HG02610 (cell line): ENCODE data around the gene SUSD2.

Source experiments
- ATAC-seq: cut with Tn5 transposase; IDR thresholded peaks from one replicate; pipeline ENCODE4 v1.9.1; 2021; ENCODE audit warnings: mild to moderate bottlenecking, moderate library complexity; ENCODE audit not compliant: unreplicated experiment

SUSD2 gene

GRCh38 chr22:24153353-24153752, 27.9 kb upstream of the SUSD2 start:
- ATAC-seq: no peak

DNA sequence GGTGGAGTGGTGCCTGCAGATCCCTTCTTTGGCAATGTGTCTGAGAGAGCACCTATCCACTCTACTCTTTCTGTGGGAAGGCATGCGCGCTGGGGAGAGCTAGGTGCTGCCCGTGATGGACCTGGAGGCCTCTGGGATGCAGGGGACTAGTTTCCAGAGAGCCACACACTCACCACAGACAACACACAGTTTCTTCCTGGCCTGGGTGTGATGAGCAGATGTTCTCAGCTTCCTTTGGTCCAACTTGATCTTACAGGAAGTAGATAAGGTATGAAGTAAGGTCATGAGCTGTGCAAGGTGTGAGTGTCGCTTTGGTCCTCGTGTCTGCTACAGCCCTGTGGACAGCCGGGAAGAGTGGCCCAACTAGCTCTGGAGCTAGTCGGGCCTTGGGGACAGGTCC, 27.3 kb upstream of the SUSD2 start:
- ATAC-seq: no peak

GRCh38 chr22:24154826-24155225, 26.5 kb upstream of the SUSD2 start:
- ATAC-seq: no peak

- ATAC-seq: peak; percentile 6
Measured at GRCh38 chr22:24155627-24156140, 25.6 kb upstream of the SUSD2 start.

DNA sequence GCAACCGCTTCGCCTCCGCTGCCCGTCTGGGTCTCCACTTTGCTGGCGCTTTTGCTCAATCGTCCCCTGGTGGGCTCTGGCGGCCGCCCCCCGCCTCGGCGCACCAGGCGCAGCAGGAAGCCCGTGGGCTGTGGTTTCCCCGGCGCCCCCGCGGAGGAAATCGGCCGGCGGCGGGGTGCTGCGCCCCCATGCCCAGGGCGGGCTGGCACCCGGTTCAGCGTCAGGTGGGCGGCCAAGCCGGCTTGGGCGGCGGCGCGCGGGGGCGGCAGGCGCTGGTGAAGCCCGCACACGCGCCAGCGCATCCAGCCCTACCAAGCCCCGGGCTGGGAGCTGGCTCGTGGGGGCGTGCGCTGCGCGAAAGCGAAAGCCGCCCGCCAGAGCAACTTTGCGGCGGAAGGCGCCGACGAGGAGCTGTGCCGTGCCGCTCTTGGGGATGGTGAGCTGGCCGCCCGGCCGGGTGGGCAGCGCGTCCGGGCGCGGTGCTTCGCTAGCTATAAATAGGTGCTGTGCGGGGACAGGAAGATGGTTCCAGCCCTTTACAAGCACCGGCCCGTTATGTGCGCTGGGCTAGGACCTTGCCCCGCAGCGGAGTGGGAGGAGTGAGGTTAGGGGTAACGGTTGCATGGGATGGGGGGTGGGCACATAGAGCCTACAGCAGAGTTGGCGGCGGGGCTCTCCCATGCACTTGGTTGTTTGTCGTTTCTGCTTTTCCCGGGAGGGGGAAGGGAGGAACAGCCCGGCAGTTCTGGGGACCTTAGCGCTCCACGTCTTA, 25.0 kb upstream of the SUSD2 start:
- ATAC-seq: peak; percentile 34

GRCh38 chr22:24156913-24157821, 24.1 kb upstream of the SUSD2 start:
- peak; percentile 71 for ATAC-seq

GRCh38 chr22:24157822-24158135, 23.5 kb upstream of the SUSD2 start:
- no peak for ATAC-seq

GRCh38 chr22:24159650-24160049, 21.6 kb upstream of the SUSD2 start:
- ATAC-seq: no peak

DNA sequence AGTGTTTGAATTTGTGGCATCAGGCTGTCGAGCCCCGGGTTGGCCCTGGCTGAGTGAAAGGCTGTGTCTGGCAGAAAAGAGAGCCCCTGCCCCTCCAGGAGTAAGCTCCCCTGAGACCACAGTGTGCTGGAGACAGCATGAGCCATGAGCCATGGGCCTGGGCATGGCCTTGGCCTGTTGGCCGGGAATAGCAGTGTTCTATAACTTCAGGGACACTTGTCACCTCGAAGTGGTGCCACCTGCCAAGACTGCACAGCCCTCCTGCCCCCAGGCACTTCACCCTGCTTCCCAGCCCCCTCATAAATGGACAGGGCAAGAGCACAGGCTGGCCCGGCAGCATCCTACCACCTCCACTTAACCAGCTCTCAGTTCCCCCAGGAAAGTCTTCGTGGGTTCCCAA, 20.7 kb upstream of the SUSD2 start:
- no peak for ATAC-seq

DNA sequence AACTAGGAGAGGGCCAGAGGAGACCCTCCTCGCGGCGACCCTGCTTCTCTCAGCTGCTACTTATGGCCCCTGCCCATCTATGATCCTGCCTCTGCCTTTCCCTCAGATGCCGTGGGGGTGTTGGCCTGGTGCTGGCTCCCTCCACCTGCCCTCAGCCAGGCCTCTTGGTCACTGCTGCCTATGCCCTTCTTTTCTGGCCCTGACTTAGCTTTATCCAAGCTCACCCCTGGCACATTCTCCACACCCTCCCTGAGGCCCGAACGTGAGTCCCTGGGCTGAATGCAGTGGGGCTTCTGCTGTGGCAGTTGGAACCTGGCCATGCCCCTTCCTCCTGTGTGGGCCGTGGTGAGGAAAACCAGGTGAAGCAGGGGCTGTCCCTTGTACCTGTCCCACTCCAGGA, 19.8 kb upstream of the SUSD2 start:
- ATAC-seq: no peak

GRCh38 chr22:24161909-24162308, 19.4 kb upstream of the SUSD2 start:
- no peak for ATAC-seq

GRCh38 chr22:24162436-24162835, 18.9 kb upstream of the SUSD2 start:
- no peak for ATAC-seq

DNA sequence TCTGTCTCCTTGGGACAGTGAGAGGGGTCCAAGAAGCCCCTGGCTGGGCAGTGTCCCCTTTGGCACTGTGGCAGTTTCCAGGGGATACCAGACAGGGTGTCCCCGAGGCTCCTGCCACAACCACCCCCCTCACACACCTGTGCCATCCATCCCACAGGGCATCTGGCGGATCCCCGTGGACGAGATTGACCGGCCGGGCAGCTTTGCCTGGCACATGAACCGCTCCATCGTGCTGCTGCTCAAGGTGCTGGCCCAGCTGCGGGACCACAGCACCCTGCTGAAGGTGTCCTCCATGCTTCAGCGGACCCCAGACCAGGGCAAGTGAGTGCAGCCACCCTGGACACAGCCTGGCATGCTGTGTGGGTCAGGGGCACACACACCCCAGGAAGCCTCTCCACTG, 17.0 kb upstream of the SUSD2 start:
- ATAC-seq: no peak

GRCh38 chr22:24164940-24165339, 16.3 kb upstream of the SUSD2 start:
- no peak for ATAC-seq

GRCh38 chr22:24165673-24166072, 15.6 kb upstream of the SUSD2 start:
- ATAC-seq: no peak

DNA sequence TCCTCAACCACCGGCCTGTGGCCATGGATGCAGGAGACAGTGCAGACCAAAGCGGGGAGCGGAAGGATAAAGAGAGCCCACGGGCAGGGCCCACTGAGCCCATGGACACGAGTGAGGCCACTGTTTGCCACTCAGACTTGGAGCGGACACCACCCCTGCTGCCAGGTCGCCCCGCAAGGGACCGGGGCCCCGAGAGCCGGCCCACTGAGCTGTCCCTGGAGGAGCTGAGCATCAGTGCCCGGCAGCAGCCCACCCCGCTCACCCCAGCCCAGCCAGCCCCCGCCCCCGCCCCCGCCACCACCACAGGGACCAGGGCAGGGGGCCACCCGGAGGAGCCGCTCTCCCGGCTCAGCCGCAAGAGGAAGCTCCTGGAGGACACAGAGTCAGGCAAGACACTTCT, 14.5 kb upstream of the SUSD2 start:
- no peak for ATAC-seq

DNA sequence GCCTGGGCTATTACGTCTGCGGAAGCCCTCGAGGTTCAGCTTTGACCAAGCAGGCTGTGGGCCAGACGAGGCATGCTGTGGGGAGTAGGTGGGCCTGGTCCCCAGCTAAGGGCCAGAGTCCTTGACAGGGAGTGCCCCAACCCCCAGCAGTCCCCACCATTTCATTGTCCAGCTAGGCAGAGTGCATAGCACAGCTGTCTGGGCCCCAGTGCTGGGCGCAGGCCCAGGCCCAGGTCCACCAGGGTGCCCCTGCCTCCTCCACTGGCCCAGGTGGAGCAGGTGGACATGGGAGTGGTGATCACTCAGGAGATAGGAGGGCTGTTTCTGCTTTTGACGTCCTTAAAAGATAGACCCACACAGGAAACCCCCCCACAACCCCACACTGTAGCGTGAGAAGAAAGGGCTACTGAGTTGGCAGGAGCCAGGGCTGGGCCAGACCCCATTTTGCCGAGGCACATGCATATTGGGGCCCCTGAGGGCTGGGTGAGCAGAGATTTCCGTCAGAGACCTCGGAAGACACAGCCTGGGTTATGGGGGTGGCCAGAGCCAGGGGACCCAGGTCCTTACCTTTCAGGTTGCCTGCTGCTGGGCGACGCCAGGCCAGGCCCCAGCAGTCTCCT, 11.7 kb upstream of the SUSD2 start:
- no peak for ATAC-seq

GRCh38 chr22:24170188-24170587, 11.1 kb upstream of the SUSD2 start:
- ATAC-seq: no peak

GRCh38 chr22:24170632-24171031, 10.7 kb upstream of the SUSD2 start:
- no peak for ATAC-seq

- no peak for ATAC-seq
Measured at GRCh38 chr22:24171822-24172221, 9.5 kb upstream of the SUSD2 start.

- no peak for ATAC-seq
Measured at GRCh38 chr22:24175160-24175808, 6.0 kb upstream of the SUSD2 start.
